ENCODE data around the gene INTS6. TPM values are rescaled to one million over a fixed set of nuclear protein-coding genes. Genes with fewer than 3 reads are reported as not detected.

Gene INTS6
- total RNA-seq, 1 donor from 2014 or later, result 44.7 TPM

DNA sequence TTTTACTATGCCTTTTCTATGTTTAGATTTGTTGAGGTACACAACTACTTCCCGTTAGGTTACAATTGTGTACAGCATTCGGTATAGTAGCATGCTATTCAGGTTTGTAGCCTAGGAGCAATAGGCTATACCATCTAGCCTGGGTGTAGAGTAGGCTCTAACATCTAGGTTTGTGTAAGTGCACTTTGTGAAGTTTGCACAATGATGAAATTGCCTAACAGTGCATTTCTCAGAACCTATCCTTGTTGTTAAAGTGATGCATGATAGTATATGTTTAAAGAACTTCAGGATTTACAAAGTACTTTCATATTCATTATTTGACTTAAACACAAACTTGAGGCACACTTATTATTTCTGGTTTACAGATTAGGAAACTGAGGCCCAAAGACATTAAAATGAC lies 124.9 kb downstream of the INTS6 start:
- TF ChIP-seq, protein P1, sequence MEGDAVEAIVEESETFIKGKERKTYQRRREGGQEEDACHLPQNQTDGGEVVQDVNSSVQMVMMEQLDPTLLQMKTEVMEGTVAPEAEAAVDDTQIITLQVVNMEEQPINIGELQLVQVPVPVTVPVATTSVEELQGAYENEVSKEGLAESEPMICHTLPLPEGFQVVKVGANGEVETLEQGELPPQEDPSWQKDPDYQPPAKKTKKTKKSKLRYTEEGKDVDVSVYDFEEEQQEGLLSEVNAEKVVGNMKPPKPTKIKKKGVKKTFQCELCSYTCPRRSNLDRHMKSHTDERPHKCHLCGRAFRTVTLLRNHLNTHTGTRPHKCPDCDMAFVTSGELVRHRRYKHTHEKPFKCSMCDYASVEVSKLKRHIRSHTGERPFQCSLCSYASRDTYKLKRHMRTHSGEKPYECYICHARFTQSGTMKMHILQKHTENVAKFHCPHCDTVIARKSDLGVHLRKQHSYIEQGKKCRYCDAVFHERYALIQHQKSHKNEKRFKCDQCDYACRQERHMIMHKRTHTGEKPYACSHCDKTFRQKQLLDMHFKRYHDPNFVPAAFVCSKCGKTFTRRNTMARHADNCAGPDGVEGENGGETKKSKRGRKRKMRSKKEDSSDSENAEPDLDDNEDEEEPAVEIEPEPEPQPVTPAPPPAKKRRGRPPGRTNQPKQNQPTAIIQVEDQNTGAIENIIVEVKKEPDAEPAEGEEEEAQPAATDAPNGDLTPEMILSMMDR (conservative IDR thresholded peaks at IDR 0.05), result no peak
- no peak for DNase-seq (ENCODE audit: extremely low spot score, unreplicated experiment)
- no peaks in the 10 kb centered on the region for H3K36me3 Mint-ChIP-seq
- H3K27me3 Mint-ChIP-seq, result no peaks in the 10 kb centered on the region
- no peaks in the 10 kb centered on the region for H3K4me1 Mint-ChIP-seq (ENCODE audit: unreplicated experiment)
- no peak overlapping the region for H3K4me3 Mint-ChIP-seq
- H3K27ac Mint-ChIP-seq, result no peak overlapping the region
- H3K9me3 Mint-ChIP-seq, result no peaks in the 10 kb centered on the region

DNA sequence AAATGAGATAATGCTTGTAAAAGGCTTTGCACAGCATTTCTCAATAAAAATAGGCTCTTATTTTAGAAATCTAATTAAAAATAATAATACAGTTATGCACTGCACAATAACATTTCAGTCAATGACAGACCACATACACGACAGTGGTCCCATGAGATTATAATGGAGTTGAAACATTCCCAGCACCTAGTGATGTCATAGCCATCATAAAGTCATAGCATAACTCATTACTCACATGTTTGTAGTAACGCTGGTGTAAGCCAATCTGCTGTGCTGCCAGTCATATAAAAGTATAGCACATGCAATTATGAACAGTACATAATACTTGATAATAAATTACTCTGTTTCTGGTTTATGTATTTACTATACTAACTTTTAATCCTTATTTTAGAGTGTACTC lies 126.1 kb downstream of the INTS6 start:
- H3K27me3 Mint-ChIP-seq, result no peaks in the 10 kb centered on the region
- no peak overlapping the region for H3K4me3 Mint-ChIP-seq
- no peak for DNase-seq (ENCODE audit: extremely low spot score, unreplicated experiment)
- no peak overlapping the region for H3K27ac Mint-ChIP-seq
- no peaks in the 10 kb centered on the region for H3K9me3 Mint-ChIP-seq
- H3K4me1 Mint-ChIP-seq (ENCODE audit: unreplicated experiment), result no peaks in the 10 kb centered on the region
- H3K36me3 Mint-ChIP-seq, result no peaks in the 10 kb centered on the region
- TF ChIP-seq, protein P1 (conservative IDR thresholded peaks at IDR 0.05), result no peak

DNA sequence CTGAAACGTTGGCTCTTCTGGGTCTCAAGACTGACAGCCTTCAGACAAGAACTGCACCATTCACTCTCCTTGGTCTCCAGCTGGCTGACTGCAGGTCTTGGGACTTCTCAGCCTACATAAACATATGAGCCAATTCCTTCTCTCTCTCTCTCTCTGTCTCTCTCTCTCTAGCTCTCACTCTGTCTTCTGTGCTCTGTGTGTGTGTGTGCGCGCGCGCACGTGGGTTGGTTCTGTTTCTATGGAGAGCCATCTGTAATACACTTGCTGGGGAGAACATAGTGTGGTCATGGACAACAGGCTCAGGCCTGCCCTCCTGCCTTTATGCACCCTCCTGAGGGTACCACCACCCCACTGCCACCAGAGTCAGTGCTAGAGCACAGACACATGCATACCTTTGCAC lies 127.0 kb downstream of the INTS6 start:
- Mint-ChIP-seq H3K36me3 (no peaks in the 10 kb centered on the region), H3K27me3 (no peaks in the 10 kb centered on the region), H3K27ac (no peak overlapping the region), H3K4me3 (no peak overlapping the region), H3K9me3 (no peaks in the 10 kb centered on the region), H3K4me1 (ENCODE audit: unreplicated experiment) (no peaks in the 10 kb centered on the region)
- TF ChIP-seq, protein P1 (conservative IDR thresholded peaks at IDR 0.05), result no peak
- DNase-seq (ENCODE audit: extremely low spot score, unreplicated experiment), result no peak

DNA sequence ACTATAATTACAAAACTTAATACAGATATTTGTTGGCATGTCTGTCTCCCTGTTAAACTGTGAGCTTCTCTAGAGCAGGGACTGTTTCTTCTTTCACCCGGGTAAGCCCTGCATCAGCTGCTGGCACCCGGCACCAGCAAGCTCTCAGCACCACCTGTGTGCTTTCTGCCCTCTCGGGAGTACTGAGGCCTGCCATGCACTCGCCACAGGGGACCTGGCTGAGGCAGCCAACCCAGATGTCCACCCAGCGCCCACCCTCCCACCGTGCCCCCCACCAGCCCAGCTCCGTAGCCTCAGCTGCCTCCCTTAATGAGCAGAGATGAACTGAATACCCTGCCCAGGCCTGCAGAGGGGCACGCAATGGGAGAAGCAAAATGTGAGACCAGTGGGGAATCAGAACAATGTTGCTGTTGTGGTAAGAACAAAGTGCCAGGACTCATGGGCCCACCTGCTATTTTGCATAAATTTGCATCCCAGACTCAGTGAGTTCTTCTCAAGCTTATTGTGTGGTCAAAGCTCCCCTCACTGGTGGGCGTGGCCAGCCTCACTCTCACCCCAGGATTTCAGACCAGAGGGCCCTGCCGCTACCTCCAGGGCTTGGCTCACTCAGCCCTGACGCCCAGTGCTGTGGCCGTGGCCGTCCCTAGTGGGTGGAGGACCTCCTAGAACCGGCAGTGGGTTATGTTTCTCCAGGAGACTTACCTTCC lies 128.0 kb downstream of the INTS6 start:
- no peaks in the 10 kb centered on the region for H3K4me1 Mint-ChIP-seq (ENCODE audit: unreplicated experiment)
- no peak for DNase-seq (ENCODE audit: extremely low spot score, unreplicated experiment)
- H3K9me3 Mint-ChIP-seq, result no peaks in the 10 kb centered on the region
- no peak overlapping the region for H3K27ac Mint-ChIP-seq
- H3K36me3 Mint-ChIP-seq, result no peaks in the 10 kb centered on the region
- TF ChIP-seq, protein P1 (conservative IDR thresholded peaks at IDR 0.05), result no peak
- H3K4me3 Mint-ChIP-seq, result no peak overlapping the region
- H3K27me3 Mint-ChIP-seq, result no peaks in the 10 kb centered on the region

DNA sequence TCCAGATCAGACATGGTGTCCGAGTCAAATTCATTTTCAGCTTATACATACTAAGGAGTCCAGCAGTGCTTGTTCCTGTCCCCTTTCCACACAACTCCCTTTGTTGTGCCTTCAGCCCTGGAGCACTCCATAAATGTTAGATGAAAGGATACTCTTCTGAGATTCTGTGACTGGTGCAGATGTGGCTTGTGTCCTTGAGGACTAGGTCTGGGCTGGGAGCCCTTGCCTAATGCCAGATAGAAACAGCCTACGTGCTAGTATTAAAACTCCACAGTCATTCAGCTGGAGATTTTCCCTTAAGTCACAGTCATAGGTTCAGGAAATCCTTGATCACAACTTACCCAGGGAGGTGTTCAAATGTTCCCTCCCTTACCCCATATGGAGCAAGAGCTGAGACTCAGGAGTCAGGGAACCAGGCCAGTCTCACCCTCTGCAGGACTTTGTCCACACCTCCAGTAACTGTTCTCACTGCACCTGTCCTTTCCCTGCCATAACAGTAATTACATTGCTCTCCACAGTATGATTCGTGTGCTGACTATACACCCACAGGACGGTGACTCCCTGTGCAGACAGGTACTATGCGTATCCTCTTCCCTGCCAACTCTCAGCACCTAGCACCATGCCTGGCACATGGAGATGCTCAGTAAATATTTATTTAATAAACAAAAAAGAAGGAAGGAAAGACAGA lies 128.9 kb downstream of the INTS6 start:
- TF ChIP-seq, protein P1 (conservative IDR thresholded peaks at IDR 0.05), result no peak
- no peaks in the 10 kb centered on the region for H3K27me3 Mint-ChIP-seq
- H3K9me3 Mint-ChIP-seq, result no peaks in the 10 kb centered on the region
- H3K36me3 Mint-ChIP-seq, result no peaks in the 10 kb centered on the region
- no peak overlapping the region for H3K27ac Mint-ChIP-seq
- H3K4me3 Mint-ChIP-seq, result no peak overlapping the region
- no peaks in the 10 kb centered on the region for H3K4me1 Mint-ChIP-seq (ENCODE audit: unreplicated experiment)
- DNase-seq (ENCODE audit: extremely low spot score, unreplicated experiment), result no peak

Data from type B pancreatic cell (in vitro differentiated cells).